K562 (cell line): ENCODE data around the gene SAFB. TPM values are rescaled to one million over a fixed set of nuclear protein-coding genes. Genes with fewer than 3 reads are reported as not detected.

Experiments used
- ATAC-seq: fragments of 200-7000 bp; cut with Tn5 transposase; 3 replicates; pipeline ENCODE4 v1.9.1; 2020; ENCODE audit warnings: moderate library complexity
- BruUV-seq: library from RNA; stranded (reverse); fragments of 400-500 nt; replicated peaks from 2 replicates; lab custom pipeline; 2021; lab: Mats Ljungman, UMichigan
- CTCF ChIA-PET: fragments of 300-600 bp; formaldehyde crosslinking; extraction: SDS; loops from one replicate; lab custom pipeline; 2021; ENCODE audit warnings: low intra/inter-chr PET ratio; lab: Yijun Ruan, JAX
- POLR2A ChIA-PET: fragments of 300-600, 350-650 bp; sonication (Branson Sonifier 250); formaldehyde crosslinking; extraction: SDS; loops from one replicate; lab custom pipeline; 2021; ENCODE audit warnings: antibody characterized with exemption, inconsistent platforms; lab: Yijun Ruan, JAX
- DNase-seq, 4 experiments: peaks; one replicate each; pipeline versions ENCODE4 v3.0.0 to v3.0.0-alpha.2; 2011 to 2018; ENCODE audit warnings: low spot score in 3 of 4, mixed read lengths in 3 of 4; ENCODE audit errors: extremely low read depth in 1 of 4
- FAIRE-seq: peaks from 2 replicates; lab custom pipeline; 2011; peaks lifted over from hg19 to GRCh38; lab: Jason Lieb, UNC
- H2AFZ ChIP-seq: 2 replicates; pipeline ENCODE4 v1.6.0; 2011; ENCODE audit warnings: low read depth, low read length, control low read depth, inconsistent platforms
- H3K27ac ChIP-seq: fragments of 200-600 bp; 3 replicates; pipeline ENCODE4 v1.8.0; 2011; ENCODE audit warnings: low read depth, mild to moderate bottlenecking, control low read depth, inconsistent platforms, low read length, moderate library complexity, mixed read lengths; ENCODE audit errors: extremely low read depth
- H3K27me3 ChIP-seq, 2 experiments: fragments of 300-600 bp in 1 of 2; 2 replicates in 1 of 2; 3 replicates in 1 of 2; pipeline versions ENCODE4 v1.6.0 to v1.8.0; 2011; ENCODE audit warnings: inconsistent platforms in 2 of 2, low read length in 2 of 2, mild to moderate bottlenecking in 1 of 2, mixed read lengths in 1 of 2, moderate library complexity in 1 of 2; ENCODE audit not compliant: control insufficient read depth in 2 of 2, insufficient read depth in 2 of 2
- H3K36me3 ChIP-seq: fragments of 300-600 bp; 3 replicates; pipeline ENCODE4 v1.8.0; 2011; ENCODE audit warnings: mild to moderate bottlenecking, low read length, inconsistent platforms; ENCODE audit not compliant: control insufficient read depth, insufficient read depth
- H3K4me1 ChIP-seq, 2 experiments: fragments of 200-600 bp in 1 of 2; replicated peaks in 1 of 2; 2 replicates in 1 of 2; 3 replicates in 1 of 2; pipeline versions ENCODE4 v1.5.1 to v1.8.0; 2011; ENCODE audit warnings: inconsistent platforms in 2 of 2, low read length in 2 of 2, mild to moderate bottlenecking in 1 of 2, mixed read lengths in 1 of 2, moderate library complexity in 1 of 2; ENCODE audit not compliant: control insufficient read depth in 2 of 2, insufficient read depth in 2 of 2
- H3K4me2 ChIP-seq: 2 replicates; pipeline ENCODE4 v1.6.1; 2011; ENCODE audit warnings: low read length, control low read depth, inconsistent platforms, mixed read lengths; ENCODE audit not compliant: insufficient read depth
- H3K4me3 ChIP-seq: fragments of 200-600 bp; sonication (generic), shearing (Covaris generic); 2 replicates; pipeline ENCODE4 v1.5.1; 2016; ENCODE audit warnings: control low read depth, inconsistent platforms
- H3K79me2 ChIP-seq: fragments of 200-600 bp; 3 replicates; pipeline ENCODE4 v1.8.0; 2011; ENCODE audit warnings: low read length, inconsistent platforms; ENCODE audit not compliant: control insufficient read depth, insufficient read depth
- H3K9ac ChIP-seq, 2 experiments: 2 replicates each; pipeline versions ENCODE4 v1.6.0 to v1.6.1; 2011; ENCODE audit warnings: low read depth in 2 of 2, low read length in 2 of 2, control low read depth in 1 of 2, inconsistent platforms in 1 of 2, mild to moderate bottlenecking in 1 of 2, mixed read lengths in 1 of 2; ENCODE audit not compliant: insufficient read depth in 1 of 2
- H3K9me1 ChIP-seq: one replicate; pipeline ENCODE4 v1.6.0; 2011; ENCODE audit warnings: inconsistent platforms, mild to moderate bottlenecking, low read length, moderate library complexity; ENCODE audit not compliant: control insufficient read depth, insufficient read depth
- H3K9me3 ChIP-seq: replicated peaks from 2 replicates; pipeline ENCODE4 v1.5.1; 2011; ENCODE audit warnings: low read depth, low read length, inconsistent platforms; ENCODE audit not compliant: control insufficient read depth, insufficient read depth
- H4K20me1 ChIP-seq: replicated peaks from 2 replicates; pipeline ENCODE4 v1.6.1; 2011; ENCODE audit warnings: low read length, inconsistent platforms, mixed read lengths; ENCODE audit not compliant: control insufficient read depth, insufficient read depth
- ETV5 ChIP-seq: sonication (generic); formaldehyde crosslinking; IDR thresholded peaks from 2 replicates; pipeline ENCODE4 v1.4.0; 2020; ENCODE audit warnings: low read depth, mild to moderate bottlenecking, missing genetic modification reagents
- FIP1L1 ChIP-seq: fragments of 200-400 bp; formaldehyde crosslinking; IDR thresholded peaks from 2 replicates; pipeline ENCODE4 v1.6.1; 2018; ENCODE audit warnings: mild to moderate bottlenecking, low read depth, low read length; ENCODE audit not compliant: poor library complexity, severe bottlenecking
- FOXK1 ChIP-seq: sonication (generic); formaldehyde crosslinking; IDR thresholded peaks from 2 replicates; pipeline ENCODE4 v1.8.0; 2022; ENCODE audit warnings: missing genetic modification reagents, mild to moderate bottlenecking, borderline replicate concordance
- FOXP1 ChIP-seq: sonication (generic); formaldehyde crosslinking; IDR thresholded peaks from 2 replicates; pipeline ENCODE4 v1.8.0; 2022; ENCODE audit warnings: mild to moderate bottlenecking, missing genetic modification reagents
- HCFC1 ChIP-seq: IDR thresholded peaks from 2 replicates; pipeline ENCODE4 v1.6.1; 2012; ENCODE audit warnings: low read depth, low read length, improper control_type of control experiment
- HDAC2 ChIP-seq: fragments of 450-650 bp; IDR thresholded peaks from 2 replicates; pipeline ENCODE4 v1.6.1; 2016; ENCODE audit warnings: mild to moderate bottlenecking
- HMG20A ChIP-seq: fragments of 450-650 bp; formaldehyde crosslinking; conservative IDR thresholded peaks from 2 replicates; pipeline ENCODE4 v1.4.0; 2020; ENCODE audit warnings: mild to moderate bottlenecking, mixed read lengths
- PHF20 ChIP-seq: fragments of 450-650 bp; IDR thresholded peaks from 2 replicates; pipeline ENCODE4 v1.6.1; 2018; ENCODE audit not compliant: partially characterized antibody
- RBBP5 ChIP-seq: fragments of 200-600 bp; sonication (generic); IDR thresholded peaks from 2 replicates; pipeline ENCODE4 v1.6.1; 2012; ENCODE audit warnings: borderline replicate concordance, mild to moderate bottlenecking, low read length, control low read depth, inconsistent platforms; ENCODE audit not compliant: insufficient read depth, poor library complexity, severe bottlenecking
- RBM14 ChIP-seq: fragments of 200-400 bp; formaldehyde crosslinking; IDR thresholded peaks from 2 replicates; pipeline ENCODE4 v1.6.1; 2018; ENCODE audit warnings: low read depth, mild to moderate bottlenecking, low read length, moderate library complexity, borderline replicate concordance; ENCODE audit not compliant: insufficient read depth
- RBM15 ChIP-seq: fragments of 200-400 bp; formaldehyde crosslinking; IDR thresholded peaks from 2 replicates; pipeline ENCODE4 v1.6.1; 2018; ENCODE audit warnings: mild to moderate bottlenecking, low read length, moderate library complexity; ENCODE audit not compliant: insufficient read depth
- RBM22 ChIP-seq: fragments of 200-400 bp; formaldehyde crosslinking; IDR thresholded peaks from 2 replicates; pipeline ENCODE4 v1.6.1; 2018; ENCODE audit warnings: low read length, low read depth; ENCODE audit not compliant: poor library complexity, severe bottlenecking
- SIN3A ChIP-seq, 2 experiments: fragments of 150-350 bp in 1 of 2; IDR thresholded peaks; 2 replicates each; pipeline ENCODE4 v1.6.1; 2011 to 2016; ENCODE audit warnings: borderline replicate concordance in 2 of 2, low read depth in 2 of 2, low read length in 2 of 2, mild to moderate bottlenecking in 2 of 2, moderate library complexity in 2 of 2; ENCODE audit not compliant: control insufficient read depth in 1 of 2
- SMARCA4 ChIP-seq: fragments of 450-650 bp; IDR thresholded peaks from 2 replicates; pipeline ENCODE4 v1.6.1; 2016
- SMARCA5 ChIP-seq: fragments of 450-650 bp; IDR thresholded peaks from 2 replicates; pipeline ENCODE4 v1.6.1; 2016
- SRSF3 ChIP-seq: fragments of 200-400 bp; formaldehyde crosslinking; IDR thresholded peaks from 2 replicates; pipeline ENCODE4 v1.6.1; 2016; ENCODE audit warnings: mild to moderate bottlenecking, low read length, moderate library complexity; ENCODE audit not compliant: insufficient read depth
- ZC3H4 ChIP-seq: sonication (generic); formaldehyde crosslinking; IDR thresholded peaks from 2 replicates; pipeline ENCODE4 v1.9.0; 2021; ENCODE audit warnings: missing genetic modification reagents, borderline replicate concordance
- ZFX ChIP-seq: sonication (generic); formaldehyde crosslinking; IDR thresholded peaks from 2 replicates; pipeline ENCODE4 v1.8.0; 2022; ENCODE audit warnings: mild to moderate bottlenecking, missing genetic modification reagents, moderate library complexity
- ZNF263 ChIP-seq: sonication (generic); formaldehyde crosslinking; IDR thresholded peaks from 2 replicates; pipeline ENCODE4 v1.8.0; 2022; ENCODE audit warnings: mild to moderate bottlenecking, missing genetic modification reagents, borderline replicate concordance
- ZNF431 ChIP-seq: sonication (generic); formaldehyde crosslinking; IDR thresholded peaks from 2 replicates; pipeline ENCODE4 v1.8.0; 2022; ENCODE audit warnings: mild to moderate bottlenecking, missing genetic modification reagents
- WGBS: fragments of 100-300 bp; shearing (Covaris generic); methylation state at CpG from one replicate; pipeline ENCODE4 v1.1.6; 2016; ENCODE audit warnings: low coverage, mixed read lengths; ENCODE audit not compliant: insufficient coverage; ENCODE audit errors: missing lambda C conversion rate; 5-methylcytosine and 5-hydroxymethylcytosine counted together
- in situ Hi-C: fragments of 300-500 bp; cut with MboI; formaldehyde crosslinking; loops from 4 replicates; pipeline ENCODE4 v1.15.0; 2018; ENCODE audit warnings: inconsistent platforms, mixed read lengths
- intact Hi-C: fragments of 100-400 bp; cut with micrococcal nuclease; formaldehyde crosslinking; loops from 2 replicates; pipeline ENCODE4 v1.14.2; 2022
- polyA plus RNA-seq, 8 experiments: library from polyadenylated mRNA; depleted of rRNA in 4 of 8; stranded (reverse) in 5 of 8; unstranded in 3 of 8; fragments of >200 nt; fragmentation: Nextera tagmentation in 2 of 8; fragmentation: Illumina TruSeq in 1 of 8; extraction: Ambion mirVana in 2 of 8; extraction: Trizol in 1 of 8; gene quantifications; 2 replicates each; pipeline versions ENCODE4 v1.2.1 to v1.2.3, GENCODE V29; 2011 to 2014; ENCODE audit warnings: inconsistent platforms in 1 of 8, missing spikeins in 1 of 8
- total RNA-seq, 7 experiments: library from RNA; depleted of rRNA in 6 of 7; stranded (reverse); fragments of >200 nt in 6 of 7; fragmentation: Illumina TruSeq in 2 of 7; extraction: Trizol in 2 of 7; gene quantifications; 2 replicates each; pipeline versions ENCODE4 v1.2.1 to v1.2.3, GENCODE V29; 2011 to 2021; ENCODE audit warnings: low replicate concordance in 1 of 7
- TF ChIP-seq, protein P1 (sequence below): fragments of 450-650 bp; formaldehyde crosslinking; IDR thresholded peaks from 2 replicates; pipeline ENCODE4 v1.4.0; 2020; ENCODE audit warnings: mild to moderate bottlenecking, moderate library complexity

SAFB gene
- total and polyA plus RNA-seq, 9 of the 15 experiments (the other 6 are each of a cell fraction or from before 2014, with no cell fraction given) = 1.1 to 151 (median 83.1) TPM

DNA sequence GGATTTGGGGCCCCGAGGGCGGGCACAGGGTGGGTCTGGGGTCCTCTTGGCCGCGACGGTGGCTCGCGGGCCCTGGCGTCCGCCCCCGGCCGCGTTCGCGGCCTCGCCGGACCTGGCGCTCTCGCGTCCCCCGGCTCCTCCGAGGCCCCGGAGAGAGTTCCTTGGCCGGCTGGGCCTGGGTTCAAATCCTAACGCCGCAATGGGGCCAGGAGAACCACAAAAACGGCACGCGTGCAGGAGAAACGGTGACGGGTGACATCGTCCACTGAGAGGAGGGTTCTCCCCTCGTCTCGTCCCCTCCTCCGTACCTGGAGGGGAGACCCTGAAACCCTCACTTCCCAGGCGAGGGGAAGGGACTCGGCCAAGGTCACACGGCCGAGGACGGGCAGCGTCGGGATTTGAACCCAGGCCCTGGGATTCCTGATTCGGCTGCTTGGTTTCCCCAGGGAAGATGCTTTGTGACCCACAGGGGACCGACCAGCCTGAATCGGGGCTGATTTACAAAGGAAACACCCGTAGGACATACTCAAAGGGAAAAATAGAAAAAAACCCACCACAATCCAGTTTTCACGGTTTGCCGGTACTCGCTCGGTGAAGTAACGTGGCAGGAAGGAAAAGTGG is 624 bp downstream of the SAFB start:
- in situ Hi-C loops = no loop called here
- FAIRE-seq (no peak), ATAC-seq (peak; percentile 1; the same call in 2 of the 3 replicates), DNase-seq (peak in 3 of 4 experiments; percentile 26 to 51 (median 47))
- Histone ChIP-seq H3K27me3 (no peaks in the 10 kb centered on the region), H3K4me3 (peak overlapping the region; percentile 82), H3K9me1 (peaks cover 12% of the 10 kb centered on the region), H3K36me3 (peaks cover 73% of the 10 kb centered on the region), H4K20me1 (peaks cover 39% of the 10 kb centered on the region; the same call in 1 of the 2 replicates), H3K9ac (peak overlapping the region; percentile 98 to 99), H3K4me2 (peak overlapping the region; percentile 90), H3K79me2 (peaks cover 100% of the 10 kb centered on the region), H3K27ac (peak overlapping the region; percentile 97), H3K9me3 (no peaks in the 10 kb centered on the region), H2AFZ (peak overlapping the region; percentile 85; the same call in 1 of the 2 replicates), H3K4me1 (peaks cover 33 to 54% of the 10 kb centered on the region in 2 experiments)
- under 1% methylated on average over 38 of the region's 50 CpGs for WGBS
- intact Hi-C loops = loop anchor here (10.0 kb wide), 1 partner anchor 61 kb away; the partner anchor contains the start of genes HSD11B1L and MICOS13
- TSS peak; percentile 42 for BruUV-seq
- ChIA-PET CTCF (no interaction called here), POLR2A (interaction anchor here (0.6 to 3.1 kb wide), 20 partner anchors 8 to 806 kb away, joined by 3 to 27 read pairs (median 5); partner anchors contain the start of genes DUS3L, MICOS13 and RPL36)
- TF ChIP-seq ETV5 (CRISPR knock-in tag) (0 out of 2 replicates have a peak, but pooled peaks have one; percentile 19), RBBP5 (peak; percentile 71), FOXK1 (CRISPR knock-in tag) (no peak), ZFX (CRISPR knock-in tag) (peak; percentile 67), ZC3H4 (no peak), SMARCA5 (peak; percentile 72; the same call in 1 of the 2 replicates), RBM14 (0 out of 2 replicates have a peak, but pooled peaks have one; percentile 82), HMG20A (CRISPR knock-in tag) (no peak), ZNF263 (CRISPR knock-in tag) (0 out of 2 replicates have a peak, but pooled peaks have one; percentile 35), HCFC1 (no peak), FOXP1 (CRISPR knock-in tag) (peak; percentile 43), SMARCA4 (0 out of 2 replicates have a peak, but pooled peaks have one; percentile 2), SIN3A (IDR thresholded peaks at IDR 0.05; ENCODE audit: borderline replicate concordance in 2 of 2, control insufficient read depth in 1 of 2, low read depth in 2 of 2, low read length in 2 of 2) (peak in 1 of 2 experiments; percentile 3; a peak in 1 of 4 replicates), FIP1L1 (peak; percentile 10), ZNF431 (CRISPR knock-in tag) (0 out of 2 replicates have a peak, but pooled peaks have one; percentile 31), HDAC2 (0 out of 2 replicates have a peak, but pooled peaks have one; percentile 16), RBM22 (peak; percentile 13), SRSF3 (0 out of 2 replicates have a peak, but pooled peaks have one; percentile 88), RBM15 (no peak), PHF20 (no peak)
- TF ChIP-seq, protein P1, sequence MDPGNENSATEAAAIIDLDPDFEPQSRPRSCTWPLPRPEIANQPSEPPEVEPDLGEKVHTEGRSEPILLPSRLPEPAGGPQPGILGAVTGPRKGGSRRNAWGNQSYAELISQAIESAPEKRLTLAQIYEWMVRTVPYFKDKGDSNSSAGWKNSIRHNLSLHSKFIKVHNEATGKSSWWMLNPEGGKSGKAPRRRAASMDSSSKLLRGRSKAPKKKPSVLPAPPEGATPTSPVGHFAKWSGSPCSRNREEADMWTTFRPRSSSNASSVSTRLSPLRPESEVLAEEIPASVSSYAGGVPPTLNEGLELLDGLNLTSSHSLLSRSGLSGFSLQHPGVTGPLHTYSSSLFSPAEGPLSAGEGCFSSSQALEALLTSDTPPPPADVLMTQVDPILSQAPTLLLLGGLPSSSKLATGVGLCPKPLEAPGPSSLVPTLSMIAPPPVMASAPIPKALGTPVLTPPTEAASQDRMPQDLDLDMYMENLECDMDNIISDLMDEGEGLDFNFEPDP (CRISPR knock-in tag) = no peak
